B cell (primary cell): Measurements from ENCODE around the gene TLE6.

Source experiments
- CTCF ChIP-seq: fragments of 200-600 bp; IDR thresholded peaks from one replicate; pipeline ENCODE4 v1.8.0; 2022; ENCODE audit warnings: antibody characterized with exemption, mild to moderate bottlenecking
- EZH2 ChIP-seq: IDR thresholded peaks from 2 replicates; pipeline ENCODE4 v1.6.1; 2012; ENCODE audit warnings: borderline replicate concordance, low read depth, mild to moderate bottlenecking, moderate library complexity, low read length; ENCODE audit not compliant: insufficient read depth, poor library complexity, severe bottlenecking

DNA sequence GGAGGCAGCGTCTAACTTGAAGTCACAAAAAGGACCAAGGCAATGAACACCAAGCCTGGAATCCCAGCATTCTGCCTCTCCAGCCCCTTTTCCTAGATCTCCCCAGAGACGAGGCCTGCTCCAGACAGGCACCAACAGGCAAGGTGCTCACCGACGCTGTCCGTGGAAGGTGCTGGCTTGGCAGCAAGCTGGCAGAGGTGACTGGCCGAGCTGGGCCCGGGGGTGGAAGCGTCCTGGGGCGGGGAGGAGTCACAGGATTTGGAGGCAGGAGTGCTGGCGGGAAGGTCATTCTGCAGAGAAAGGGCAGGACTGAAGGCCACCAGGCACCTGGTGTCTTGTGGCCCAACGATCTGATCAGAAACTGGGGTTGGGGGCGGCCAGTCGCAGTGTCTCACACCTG, 33.5 kb downstream of the TLE6 start:
- TF ChIP-seq CTCF: no peak
- TF ChIP-seq EZH2: no peak
